Activated CD4-positive, alpha-beta T cell treated with anti-CD3 and anti-CD28 coated beads, Interleukin-2, amount 50 U/mL, for 4 hours (primary cell): ENCODE results near the gene PSMA8.
"Not testable (repeated sequence)": the region's sequence is repeated elsewhere in the genome, so short reads cannot be mapped to it uniquely, and the experiment has no call there.

Source experiments
- DNase-seq, 2 experiments: peaks; one replicate each; pipeline ENCODE4 v3.0.0-alpha.2; 2020

PSMA8 gene

DNA sequence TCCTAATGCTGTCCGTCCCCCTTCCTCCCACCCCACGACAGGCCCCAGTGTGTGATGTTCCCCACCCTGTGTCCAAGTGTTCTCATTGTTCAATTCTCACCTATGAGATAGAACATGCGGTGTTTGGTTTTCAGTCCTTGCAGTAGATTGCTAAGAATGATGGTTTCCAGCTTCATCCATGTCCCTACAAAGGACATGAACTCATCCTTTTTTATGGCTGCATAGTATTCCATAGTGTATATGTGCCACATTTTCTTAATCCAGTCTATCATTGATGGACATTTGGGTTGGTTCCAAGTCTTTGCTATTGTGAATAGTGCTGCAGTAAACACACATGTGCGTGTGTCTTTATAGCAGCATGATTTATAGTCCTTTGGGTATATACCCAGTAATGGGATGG, 105.0 kb downstream of the PSMA8 start:
- not testable (repeated sequence) for DNase-seq

DNA sequence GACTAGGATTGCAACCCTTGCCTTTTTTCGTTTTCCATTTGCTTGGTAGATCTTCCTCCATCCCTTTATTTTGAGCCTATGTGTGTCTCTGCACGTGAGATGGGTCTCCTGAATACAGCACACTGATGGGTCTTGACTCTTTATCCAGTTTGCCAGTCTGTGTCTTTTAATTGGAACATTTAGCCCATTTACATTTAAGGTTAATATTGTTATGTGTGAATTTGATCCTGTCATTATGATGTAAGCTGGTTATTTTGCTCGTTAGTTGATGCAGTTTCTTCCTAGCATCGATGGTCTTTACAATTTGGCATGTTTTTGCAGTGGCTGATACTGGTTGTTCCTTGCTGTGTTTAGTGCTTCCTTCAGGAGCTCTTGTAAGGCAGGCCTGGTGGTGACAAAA, 108.7 kb downstream of the PSMA8 start:
- DNase-seq: not testable (repeated sequence)
